ENCODE results near the gene AGO1.
A peak's percentile ranks its signal among the peaks of the same experiment; 100 is the strongest.
"Not testable (repeated sequence)": the region's sequence is repeated elsewhere in the genome, so short reads cannot be mapped to it uniquely, and the experiment has no call there.

The AGO1 gene

DNA sequence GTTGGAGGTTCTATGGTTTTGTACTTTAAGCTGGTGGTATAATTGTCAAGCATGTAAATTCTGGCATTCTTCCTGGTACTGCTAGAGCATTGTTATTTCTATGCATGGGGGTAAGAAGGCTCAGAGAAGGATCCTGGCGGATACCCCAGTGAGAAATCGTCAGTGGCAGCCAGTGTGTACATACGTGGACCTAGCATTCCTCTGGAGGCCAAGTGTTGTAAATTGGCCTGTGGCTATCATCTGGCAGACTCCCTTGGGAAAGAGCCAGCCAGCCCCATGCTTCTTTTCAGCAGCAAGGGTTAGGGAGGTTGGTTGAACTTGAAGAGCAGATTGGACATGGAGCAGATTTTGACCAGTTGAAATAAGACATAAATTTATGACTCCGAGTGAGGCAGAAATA is 42.7 kb downstream of the AGO1 start:
- DNase-seq: no peak

- no peak for DNase-seq
Measured at GRCh38 chr1:35927472-35927871, 44.5 kb downstream of the AGO1 start.

GRCh38 chr1:35929730-35930592 is 47.0 kb downstream of the AGO1 start:
- peak; percentile 83 to 96 for DNase-seq

- peak; percentile 99 to 100 for DNase-seq
Measured at GRCh38 chr1:35930593-35931445, 47.8 kb downstream of the AGO1 start, which contains the start of gene AGO3. AGO3 (plus strand) TSS chr1:35931105; CDS start chr1:35931427, 322 bp downstream.

DNA sequence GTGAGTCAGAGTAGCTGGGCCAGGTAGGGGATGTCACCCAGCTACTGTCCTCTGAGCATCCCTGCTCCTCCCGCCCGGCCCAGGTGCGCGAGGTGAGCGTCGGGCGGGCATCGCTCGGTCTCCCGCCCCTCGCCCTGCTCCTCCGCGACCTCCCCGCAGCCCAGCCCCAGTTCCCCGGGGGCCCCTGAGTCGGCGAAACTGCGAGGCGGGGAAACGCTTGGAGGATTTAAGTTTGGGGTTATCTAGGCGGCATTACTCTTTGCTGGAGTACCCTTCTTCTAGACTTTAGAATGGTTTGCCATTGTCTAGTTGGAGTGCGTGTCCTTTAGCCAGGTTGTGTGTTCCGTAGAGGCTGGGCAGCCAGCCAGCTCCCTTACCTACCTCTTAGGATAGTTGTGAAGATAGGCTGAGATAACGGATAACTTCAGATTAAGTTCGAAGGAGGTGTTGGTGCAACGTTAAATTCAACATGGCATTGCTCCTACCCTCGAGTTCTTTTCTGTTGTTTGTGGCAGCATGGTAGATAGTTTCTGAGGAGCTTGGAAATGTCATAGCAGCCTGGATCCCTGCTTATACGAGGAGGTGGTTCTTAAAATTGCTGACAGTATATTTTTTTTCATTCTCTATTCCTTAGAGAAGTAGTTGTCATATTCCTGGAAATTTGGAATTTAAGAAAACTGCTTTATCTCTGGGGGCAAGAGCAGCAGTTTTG is 48.6 kb downstream of the AGO1 start:
- peak; percentile 70 to 88 for DNase-seq

DNA sequence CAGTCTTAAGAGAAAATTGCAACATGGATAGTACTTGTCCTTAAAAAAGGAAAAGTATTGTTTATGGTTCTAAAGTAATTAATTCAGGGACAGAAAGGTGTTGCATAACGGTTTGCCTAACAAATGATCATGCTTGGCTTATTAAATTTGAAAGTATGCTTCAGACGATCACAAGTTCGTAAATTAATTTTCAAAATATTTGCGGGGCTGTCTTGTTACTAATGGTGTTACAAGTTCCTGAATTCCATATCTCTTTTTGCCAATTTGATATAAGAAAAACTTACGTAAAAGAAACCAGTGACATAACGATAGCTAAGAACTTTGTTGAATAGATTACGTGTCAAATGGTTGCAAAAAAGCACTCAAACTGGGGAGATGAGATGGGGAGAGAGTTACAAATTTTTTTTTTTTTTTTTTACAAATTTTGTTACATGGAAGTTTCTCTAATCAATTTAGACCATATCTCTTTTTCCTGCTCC is 49.2 kb downstream of the AGO1 start:
- peak in 1 of 2 experiments; percentile 42 for DNase-seq

GRCh38 chr1:35932941-35933340 is 49.9 kb downstream of the AGO1 start:
- DNase-seq: peak in 1 of 2 experiments; percentile 36

DNA sequence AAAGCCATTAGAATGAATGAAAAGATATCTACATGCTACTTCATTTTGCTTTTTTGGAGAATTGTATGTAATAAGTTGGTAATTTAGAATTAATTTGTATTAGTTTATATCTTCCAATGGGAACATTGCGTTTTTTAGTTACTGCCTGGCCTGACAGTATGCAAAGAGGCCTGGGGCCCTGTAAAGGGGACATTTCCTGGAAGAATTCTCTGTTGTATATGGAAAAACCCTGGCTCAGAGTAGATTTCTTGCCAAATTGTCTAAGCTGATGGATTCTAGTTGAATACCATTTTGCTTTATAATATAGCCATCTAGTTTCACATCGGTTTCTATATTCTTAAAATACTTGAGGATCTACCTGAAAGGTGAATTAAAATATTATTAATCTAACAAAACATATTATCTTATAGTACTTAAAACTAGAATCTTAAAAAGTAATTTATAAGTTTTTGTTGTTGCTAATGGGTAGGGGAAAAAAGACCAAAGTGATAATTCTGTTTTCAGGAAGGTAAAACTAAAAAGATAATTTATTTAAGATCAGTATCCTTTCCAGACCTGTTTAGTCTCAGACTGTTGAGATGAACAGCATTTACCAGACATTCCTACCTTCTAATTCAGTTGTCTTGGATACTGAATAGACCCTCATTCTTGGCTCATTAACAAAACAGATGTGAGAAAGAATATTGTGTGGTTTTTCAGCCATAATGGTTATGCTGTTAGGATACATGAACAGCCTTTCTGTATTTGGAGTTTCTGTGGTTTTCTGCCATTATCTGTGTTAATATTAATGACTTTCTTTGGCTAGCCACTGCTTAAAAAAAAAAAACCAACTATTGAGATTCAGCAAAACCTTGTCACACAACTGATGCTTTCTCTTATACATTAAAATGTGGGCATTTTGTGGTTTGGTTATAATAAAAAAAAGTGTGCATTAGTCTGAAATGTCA is 52.7 kb downstream of the AGO1 start:
- DNase-seq: peak; percentile 83 to 92

- no peak for DNase-seq
Measured at GRCh38 chr1:35936838-35937237, 53.8 kb downstream of the AGO1 start.

DNA sequence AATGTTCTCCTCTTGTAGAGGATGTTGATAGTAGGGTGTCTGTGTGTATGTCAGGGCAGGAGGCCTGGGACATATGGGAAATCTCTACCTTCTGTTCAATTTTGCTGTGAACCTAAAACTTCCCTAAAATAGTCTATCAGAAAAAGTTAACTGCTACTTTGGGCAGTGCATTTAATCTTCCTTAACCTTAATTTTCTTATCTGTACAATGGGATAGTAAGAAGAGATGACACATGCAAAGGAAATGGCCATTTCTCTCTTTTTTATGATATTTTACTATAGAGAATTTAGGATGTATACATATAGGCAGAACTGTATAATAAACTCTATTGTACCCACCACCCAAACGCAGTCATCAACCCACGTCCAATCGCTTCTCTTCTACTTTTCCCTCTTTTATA is 56.5 kb downstream of the AGO1 start:
- no peak for DNase-seq

- no peak for DNase-seq
Measured at GRCh38 chr1:35945327-35945726, 62.3 kb downstream of the AGO1 start.

DNA sequence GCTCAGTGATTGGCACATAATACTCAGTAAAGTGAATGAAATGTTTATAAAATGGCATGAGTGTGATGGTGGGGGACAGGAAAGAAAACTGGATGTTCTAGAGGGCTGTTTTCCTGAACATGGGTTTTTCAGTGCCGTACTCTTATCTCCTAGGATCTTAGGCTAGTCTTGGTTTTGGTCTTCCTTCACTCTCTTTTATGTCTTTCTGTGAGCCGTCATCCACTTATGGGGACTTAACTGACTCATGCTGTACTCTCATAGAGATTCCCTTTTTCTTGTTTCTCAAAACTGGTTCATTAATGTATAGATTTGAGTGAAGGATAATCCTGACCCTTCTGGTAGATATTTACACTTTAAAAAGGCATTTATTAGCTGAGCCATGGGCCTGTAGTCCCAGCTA is 64.5 kb downstream of the AGO1 start:
- DNase-seq: no peak

GRCh38 chr1:35958558-35958957 is 75.5 kb downstream of the AGO1 start:
- DNase-seq: no peak

- no peak for DNase-seq
Measured at GRCh38 chr1:35959304-35959703, 76.3 kb downstream of the AGO1 start.

DNA sequence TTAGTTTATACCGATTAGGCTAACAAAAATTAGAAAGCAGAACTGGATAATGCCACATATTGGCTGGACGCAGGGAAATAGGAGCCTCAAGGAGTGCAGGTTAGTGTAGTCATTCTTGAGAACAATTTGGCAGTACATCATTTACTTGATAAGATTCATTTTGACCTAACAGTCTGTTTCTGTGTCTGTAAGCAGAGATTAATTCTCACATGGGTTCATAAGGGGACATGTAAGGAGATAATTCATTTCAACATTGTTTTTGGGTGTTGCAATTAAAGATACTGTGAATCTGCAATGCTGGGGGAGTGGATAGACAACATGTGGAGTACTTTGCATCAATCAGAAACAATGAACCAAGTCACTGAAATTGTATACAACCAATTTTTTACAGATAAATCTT is 79.9 kb downstream of the AGO1 start:
- no peak for DNase-seq

DNA sequence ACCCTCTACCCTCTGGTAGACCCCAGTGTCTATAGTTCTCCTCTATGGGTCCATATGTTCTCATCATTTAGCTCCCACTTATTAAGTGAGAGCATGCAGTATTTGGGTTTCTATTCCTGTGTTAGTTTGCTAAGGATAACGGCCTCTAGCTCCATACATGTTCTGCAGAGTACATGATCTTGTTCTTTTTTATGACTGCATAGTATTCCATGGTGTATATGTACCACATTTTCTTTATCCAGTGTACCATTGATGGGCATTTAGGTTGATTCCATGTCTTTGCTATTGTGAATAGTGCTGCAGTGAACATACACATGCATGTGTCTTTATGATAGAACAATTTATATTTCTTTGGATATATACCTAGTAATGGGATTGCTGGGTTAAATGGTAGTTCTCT is 81.3 kb downstream of the AGO1 start:
- not testable (repeated sequence) for DNase-seq

- no peak for DNase-seq
Measured at GRCh38 chr1:35968396-35968795, 85.4 kb downstream of the AGO1 start.

- DNase-seq: no peak
Measured at GRCh38 chr1:35971601-35972000, 88.6 kb downstream of the AGO1 start.

GRCh38 chr1:35972631-35973030 is 89.6 kb downstream of the AGO1 start:
- not testable (repeated sequence) for DNase-seq

DNA sequence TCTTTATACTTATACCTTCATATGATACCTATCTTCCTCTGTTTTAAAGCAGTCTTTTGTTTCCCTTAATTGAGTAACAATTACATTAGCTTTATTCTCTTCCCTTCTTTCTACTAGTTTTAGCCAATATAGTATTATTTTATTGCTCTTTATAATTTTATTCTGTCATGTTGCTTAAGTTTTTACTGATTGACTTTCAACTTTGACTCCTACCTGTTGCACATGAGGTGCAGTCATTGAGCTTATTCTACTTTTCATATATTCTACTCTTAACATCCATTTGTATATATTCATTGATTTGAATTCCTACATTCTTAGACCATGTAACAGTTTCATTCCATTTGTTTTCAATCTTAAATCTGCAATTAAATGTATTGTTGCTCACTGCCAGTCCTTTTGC is 97.1 kb downstream of the AGO1 start:
- no peak for DNase-seq
